DMS153 treated with DMSO at 0.1 percent for 48 hours (cell line): ENCODE data around the gene MAZ.
"Not testable (repeated sequence)": the region's sequence is repeated elsewhere in the genome, so short reads cannot be mapped to it uniquely, and the experiment has no call there.

ENCODE experiments used
- DNase-seq: peaks from one replicate; lab custom pipeline; 2025; ENCODE audit not compliant: unreplicated experiment; lab: John Stamatoyannopoulos, UW

The MAZ gene

GRCh38 chr16:29821643-29822115 lies 15.3 kb downstream of the MAZ start:
- no peak for DNase-seq

DNA sequence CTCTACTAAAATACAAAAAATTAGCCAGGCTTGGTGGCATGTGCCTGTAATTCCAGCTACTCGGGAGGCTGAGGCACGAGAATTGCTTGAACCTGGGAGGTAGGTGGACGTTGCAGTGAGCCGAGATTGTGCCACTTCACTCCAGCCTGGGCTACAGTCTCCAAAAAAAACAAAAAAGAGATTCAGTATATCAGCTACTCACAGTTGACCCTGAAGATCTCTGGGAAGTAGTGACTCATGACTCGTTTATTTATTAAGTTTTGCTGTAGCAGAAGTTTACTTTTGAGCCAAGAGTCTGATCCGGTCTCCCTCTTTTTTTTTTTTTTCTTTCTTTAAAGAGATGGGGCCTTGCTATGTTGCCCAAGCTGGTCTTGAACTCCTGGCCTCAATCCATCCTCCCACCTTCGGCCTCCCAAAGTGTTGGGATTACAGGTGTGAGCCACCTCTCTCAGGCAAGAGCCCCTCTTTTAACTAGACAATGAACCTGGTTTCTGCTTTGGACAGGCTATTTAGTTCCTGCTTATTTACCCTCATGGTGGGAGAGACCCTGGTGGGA lies 18.3 kb downstream of the MAZ start:
- DNase-seq = no peak

DNA sequence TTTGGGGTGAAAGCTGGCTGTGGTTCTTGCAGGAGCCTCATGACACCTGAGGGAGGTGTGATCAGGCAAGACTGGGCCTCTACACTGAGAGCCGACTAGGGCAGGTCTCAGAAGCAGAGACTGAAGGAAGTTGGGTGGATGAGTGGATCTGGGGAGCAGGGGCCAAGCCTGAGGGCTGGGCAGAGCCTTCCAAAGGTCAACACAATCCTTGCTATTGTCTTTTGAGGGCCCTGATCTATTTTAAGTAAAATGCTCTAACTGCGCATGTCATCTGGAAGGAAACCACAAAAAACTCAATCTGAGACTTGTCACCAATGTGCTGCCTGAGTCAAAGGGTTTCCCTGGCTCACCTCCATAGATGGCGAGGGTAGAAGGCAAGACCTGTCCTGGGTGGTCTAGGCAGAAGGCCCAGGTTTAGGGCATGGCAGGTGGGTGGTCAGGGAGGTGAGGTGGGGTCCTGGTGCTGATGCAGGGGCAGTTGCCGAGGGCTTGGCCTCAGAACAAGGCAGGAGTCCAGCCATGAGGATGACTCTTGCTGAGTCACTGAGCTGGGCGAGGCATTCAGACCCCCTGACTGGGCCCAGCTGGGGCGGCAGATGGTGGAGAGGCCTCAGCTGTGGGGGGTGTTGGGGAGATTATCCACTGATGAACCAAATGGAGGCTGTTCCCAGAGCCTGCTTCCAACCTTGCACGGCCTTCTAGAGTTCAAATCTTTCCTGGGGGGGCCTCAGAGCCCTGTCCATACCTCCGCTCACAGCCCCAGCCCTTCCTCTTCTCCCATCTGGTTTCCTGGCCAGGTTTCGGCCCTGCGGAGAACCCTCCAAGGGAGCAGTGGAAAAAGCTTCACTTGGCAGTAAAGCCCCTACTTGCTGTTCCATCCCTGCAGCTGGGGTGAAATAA lies 19.1 kb downstream of the MAZ start:
- no peak for DNase-seq

- DNase-seq = no peak
Observed at GRCh38 chr16:29826342-29826695, 20.0 kb downstream of the MAZ start.

DNA sequence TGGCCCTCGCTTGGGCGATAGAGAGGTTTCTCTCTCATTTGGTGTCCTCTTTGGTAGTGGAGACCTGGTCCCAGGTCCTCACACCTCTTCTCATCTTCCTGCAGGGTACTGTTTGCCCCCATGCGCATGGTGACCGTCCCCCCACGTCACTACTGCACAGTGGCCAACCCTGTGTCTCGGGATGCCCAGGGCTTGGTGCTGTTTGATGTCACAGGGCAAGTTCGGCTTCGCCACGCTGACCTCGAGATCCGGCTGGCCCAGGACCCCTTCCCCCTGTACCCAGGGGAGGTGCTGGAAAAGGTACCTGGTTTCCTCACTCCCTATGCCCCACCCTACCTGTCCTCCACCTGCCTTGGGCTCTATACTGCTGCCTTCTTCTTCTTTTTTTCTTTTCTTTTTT lies 24.4 kb downstream of the MAZ start:
- no peak for DNase-seq

DNA sequence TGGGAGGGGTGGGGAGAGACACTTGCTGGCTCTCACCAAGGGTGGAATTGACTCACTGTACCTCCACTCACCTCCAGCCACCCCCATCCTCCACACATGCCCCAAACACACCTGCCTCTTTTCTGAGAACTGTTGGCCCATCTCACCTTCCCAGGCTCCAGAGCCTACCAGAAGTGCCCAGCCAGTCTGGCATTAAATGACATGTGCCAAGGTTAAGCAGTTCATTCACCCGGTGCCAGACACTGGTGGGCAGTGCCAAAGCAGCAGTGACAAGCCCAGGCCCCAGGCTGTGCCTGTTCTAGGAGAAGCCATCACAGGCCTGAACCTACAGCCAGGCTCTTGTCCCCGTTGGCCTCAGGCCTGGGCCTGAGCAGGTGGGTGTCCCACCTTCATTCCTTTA lies 25.2 kb downstream of the MAZ start:
- DNase-seq = no peak

DNA sequence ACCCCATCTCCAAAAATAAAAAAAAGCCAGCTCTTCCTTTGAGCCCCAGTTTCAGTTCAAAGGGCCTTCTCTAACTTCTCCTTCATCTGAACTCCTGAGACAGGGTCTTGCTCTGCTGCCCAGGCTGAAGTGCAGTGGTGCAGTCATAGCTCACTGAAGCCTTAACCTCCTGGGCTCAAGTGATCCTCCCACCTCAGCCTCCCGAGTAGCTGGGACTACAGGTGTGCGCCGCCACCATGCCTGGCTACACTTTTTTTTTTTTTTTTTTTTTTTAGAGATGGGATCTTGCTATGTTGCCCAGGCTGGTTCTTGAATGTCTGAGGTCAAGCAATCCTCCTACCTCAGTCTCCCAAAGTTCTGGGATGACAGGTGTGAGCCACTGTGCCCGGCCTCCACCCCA lies 26.9 kb downstream of the MAZ start:
- not testable (repeated sequence) for DNase-seq

GRCh38 chr16:29834079-29834478 lies 27.8 kb downstream of the MAZ start:
- no peak for DNase-seq

GRCh38 chr16:29835926-29836325 lies 29.6 kb downstream of the MAZ start:
- DNase-seq = no peak

DNA sequence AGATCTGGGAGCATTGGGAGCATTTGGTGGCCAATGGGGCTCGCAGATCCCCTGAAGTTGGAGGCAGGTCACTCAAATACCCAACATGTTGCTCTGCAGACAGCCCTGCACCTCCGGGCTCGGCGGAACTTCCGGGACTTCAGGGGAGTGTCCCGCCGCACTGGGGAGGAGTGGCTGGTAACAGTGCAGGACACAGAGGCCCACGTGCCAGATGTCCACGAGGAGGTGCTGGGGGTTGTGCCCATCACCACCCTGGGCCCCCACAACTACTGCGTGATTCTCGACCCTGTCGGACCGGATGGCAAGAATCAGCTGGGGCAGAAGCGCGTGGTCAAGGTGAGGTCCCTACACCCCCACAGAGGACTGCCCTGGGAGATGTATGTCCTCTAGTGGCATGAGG lies 30.3 kb downstream of the MAZ start:
- DNase-seq = no peak

DNA sequence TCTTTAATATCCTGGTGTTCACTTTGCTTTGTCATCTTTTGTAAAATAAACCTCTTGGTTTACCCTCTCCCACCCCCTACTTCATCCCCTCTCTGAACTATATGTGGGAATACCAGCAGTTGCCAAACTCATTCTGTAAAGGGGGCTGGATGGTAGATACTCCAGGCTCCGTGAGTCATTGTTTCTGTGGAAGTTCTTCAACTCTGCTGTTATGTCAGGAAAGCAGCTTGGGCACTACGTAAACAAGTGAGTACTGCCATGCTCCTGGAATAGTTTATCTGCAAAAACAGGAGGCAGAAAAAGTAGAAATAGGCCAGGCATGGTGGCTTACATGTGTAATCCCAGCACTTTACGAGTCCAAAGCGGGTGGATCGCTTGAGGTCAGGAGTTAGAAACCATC lies 31.5 kb downstream of the MAZ start:
- no peak for DNase-seq

GRCh38 chr16:29839822-29840221 lies 33.5 kb downstream of the MAZ start:
- no peak for DNase-seq

DNA sequence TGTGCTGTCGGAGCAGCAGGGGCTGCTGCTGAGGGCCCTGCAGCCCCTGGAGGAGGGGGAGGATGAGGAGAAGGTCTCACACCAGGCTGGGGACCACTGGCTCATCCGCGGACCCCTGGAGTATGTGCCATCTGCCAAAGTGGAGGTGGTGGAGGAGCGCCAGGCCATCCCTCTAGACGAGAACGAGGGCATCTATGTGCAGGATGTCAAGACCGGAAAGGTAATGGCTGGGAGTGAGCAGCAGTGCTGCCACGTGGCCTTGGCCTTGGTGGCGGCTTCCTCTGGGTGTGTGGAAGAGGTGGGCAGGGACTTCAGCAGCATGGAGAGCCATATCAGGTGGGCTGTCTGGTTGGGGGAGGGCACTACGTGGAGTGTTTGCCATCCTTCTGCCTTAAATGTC lies 33.9 kb downstream of the MAZ start:
- no peak for DNase-seq

DNA sequence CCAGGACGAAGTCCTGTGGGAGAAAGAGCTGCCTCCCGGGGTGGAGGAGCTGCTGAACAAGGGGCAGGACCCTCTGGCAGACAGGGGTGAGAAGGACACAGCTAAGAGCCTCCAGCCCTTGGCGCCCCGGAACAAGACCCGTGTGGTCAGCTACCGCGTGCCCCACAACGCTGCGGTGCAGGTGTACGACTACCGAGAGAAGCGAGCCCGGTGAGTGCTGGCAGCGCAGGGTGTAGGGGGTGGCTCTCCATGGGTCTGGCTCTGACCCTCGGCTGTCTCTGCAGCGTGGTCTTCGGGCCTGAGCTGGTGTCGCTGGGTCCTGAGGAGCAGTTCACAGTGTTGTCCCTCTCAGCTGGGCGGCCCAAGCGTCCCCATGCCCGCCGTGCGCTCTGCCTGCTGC lies 35.3 kb downstream of the MAZ start:
- no peak for DNase-seq

DNA sequence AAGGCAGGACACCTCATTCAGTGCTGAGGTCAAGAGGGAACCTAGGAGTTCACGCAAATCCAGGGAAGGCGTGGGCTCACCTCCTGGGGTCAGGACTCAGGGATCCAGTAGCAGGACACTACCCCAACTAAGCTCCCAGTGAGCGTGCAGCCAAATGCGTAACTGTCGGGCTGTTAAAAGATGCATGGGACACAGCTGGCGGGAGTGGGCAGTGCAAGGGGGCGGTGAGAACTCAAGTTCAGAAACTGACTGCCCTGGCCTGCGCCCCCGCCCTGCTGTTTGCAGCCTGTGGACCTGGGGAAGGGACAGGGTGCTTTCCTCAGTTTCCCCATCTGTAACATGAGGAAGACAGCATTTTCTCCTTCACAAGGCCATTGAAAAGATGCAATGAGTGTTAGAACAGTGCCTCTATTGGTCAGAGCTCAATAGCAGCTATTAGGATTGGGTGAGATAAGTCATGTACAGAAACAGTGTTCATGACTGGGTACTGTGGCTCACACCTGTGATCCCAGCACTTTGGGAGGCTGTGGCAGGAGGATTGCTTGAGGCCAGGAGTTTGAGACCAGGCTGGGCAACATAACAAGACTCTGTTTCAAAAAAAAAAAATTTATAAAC lies 36.5 kb downstream of the MAZ start:
- no peak for DNase-seq

GRCh38 chr16:29843931-29844330 lies 37.6 kb downstream of the MAZ start:
- no peak for DNase-seq

DNA sequence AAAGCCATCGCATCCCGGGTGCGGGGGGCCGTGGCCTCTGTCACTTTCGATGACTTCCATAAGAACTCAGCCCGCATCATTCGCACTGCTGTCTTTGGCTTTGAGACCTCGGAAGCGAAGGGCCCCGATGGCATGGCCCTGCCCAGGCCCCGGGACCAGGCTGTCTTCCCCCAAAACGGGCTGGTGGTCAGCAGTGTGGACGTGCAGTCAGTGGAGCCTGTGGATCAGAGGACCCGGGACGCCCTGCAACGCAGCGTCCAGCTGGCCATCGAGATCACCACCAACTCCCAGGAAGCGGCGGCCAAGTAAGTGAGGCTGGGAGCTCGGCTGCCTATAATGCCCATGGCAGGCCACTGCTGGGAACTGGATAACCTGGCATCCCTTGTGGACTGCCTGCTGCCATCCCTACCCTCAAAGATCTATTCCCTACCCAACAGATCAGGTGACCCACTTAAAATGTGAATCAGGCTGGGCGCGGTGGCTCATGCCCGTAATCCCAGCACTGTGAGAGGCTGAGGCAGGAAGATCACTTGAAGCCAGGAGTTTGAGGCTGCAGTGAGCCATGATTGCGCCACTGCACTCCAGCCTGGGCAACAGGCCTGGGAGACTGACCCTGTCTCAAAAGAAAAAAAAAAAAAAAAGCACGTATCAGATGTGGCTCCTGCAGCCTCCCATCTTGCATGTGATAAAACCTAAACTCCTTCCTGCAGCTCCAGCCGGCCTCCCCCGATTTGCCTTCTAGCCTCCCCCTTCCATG lies 38.4 kb downstream of the MAZ start:
- no peak for DNase-seq

GRCh38 chr16:29845656-29846055 lies 39.3 kb downstream of the MAZ start:
- no peak for DNase-seq

DNA sequence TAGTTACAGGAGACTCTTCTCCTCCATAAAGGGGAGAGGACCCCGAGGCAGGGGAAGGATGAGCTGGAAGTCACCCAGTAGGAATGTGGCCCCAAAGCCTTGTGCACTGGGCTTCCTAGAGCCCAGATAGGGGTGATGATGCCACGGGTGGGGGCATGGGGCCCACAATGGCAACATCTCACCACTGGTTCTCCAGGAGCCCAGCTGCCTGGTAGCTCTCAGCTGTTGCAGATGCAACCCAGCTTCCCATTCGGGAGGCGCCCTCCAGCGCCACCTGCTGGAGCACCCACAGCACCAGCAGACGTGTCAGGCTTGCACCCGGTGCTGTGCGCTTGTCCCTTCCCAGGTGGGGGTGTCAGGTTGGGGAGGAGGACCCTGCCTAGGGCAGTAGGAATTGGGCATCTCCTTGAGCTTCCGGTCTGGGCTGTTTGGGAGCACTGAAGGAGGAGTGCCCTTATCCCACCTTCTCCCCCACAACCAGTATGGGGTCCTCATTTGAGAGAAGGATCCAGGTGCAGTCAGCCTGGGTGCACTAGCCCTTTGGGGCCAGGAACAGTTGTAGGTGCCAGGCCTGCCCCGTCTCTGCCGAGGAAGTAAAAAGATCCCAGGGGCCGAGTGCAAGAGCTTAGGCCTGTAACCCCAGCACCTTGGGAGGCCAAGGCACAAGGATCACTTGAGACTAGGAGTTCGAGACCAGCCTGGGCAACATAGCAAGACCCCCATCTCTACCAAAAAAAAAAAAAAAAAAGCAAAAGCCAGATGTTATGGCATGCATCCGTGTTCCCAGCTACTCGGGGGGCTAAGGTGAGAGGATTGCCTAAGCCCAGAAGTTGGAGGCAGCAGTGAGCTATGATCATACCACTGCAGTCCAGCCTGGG lies 42.3 kb downstream of the MAZ start:
- DNase-seq = peak; percentile 43

GRCh38 chr16:29849505-29849904 lies 43.2 kb downstream of the MAZ start:
- no peak for DNase-seq

DNA sequence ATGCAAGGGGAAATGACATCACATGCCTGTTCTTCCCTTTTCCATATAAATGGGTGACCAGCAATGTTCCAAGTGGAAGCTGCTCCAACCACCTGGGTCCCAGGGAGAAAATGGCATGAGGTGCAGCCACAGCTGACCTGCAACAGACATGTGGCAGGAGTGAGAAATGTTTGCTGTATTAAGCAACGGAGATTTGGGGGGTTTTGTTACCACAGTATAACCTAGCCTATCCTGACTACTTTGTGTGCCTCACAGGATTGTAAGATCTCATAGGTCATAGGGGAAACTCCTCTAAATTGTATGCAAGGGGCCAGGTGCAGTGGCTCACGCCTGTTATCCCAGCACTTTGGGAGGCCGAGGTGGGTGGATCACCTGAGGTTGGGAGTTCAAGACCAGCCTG lies 44.7 kb downstream of the MAZ start:
- no peak for DNase-seq
